GM21390 (cell line): Measurements from ENCODE around the gene DISP3.

Experiments
- ATAC-seq: cut with Tn5 transposase; IDR thresholded peaks from one replicate; pipeline ENCODE4 v1.9.1; 2021; ENCODE audit not compliant: unreplicated experiment

DISP3 gene

GRCh38 chr1:11525516-11525915, 46.6 kb downstream of the DISP3 start:
- no peak for ATAC-seq

- ATAC-seq = no peak
These were observed 47.3 kb downstream of the DISP3 start for GRCh38 chr1:11526071-11526895.

GRCh38 chr1:11527541-11528452, 48.8 kb downstream of the DISP3 start:
- no peak for ATAC-seq

- no peak for ATAC-seq
These were observed 49.8 kb downstream of the DISP3 start for GRCh38 chr1:11528611-11529261.

GRCh38 chr1:11529330-11529729, 50.4 kb downstream of the DISP3 start:
- ATAC-seq = no peak

- no peak for ATAC-seq
These were observed 51.1 kb downstream of the DISP3 start for GRCh38 chr1:11529763-11530730.

GRCh38 chr1:11530731-11531311, 51.9 kb downstream of the DISP3 start:
- no peak for ATAC-seq

GRCh38 chr1:11531314-11531870, 52.4 kb downstream of the DISP3 start:
- ATAC-seq = no peak

- no peak for ATAC-seq
These were observed 53.0 kb downstream of the DISP3 start for GRCh38 chr1:11531943-11532342.

GRCh38 chr1:11533790-11534787, 55.1 kb downstream of the DISP3 start:
- no peak for ATAC-seq

- ATAC-seq = no peak
These were observed 55.9 kb downstream of the DISP3 start for GRCh38 chr1:11534846-11535245.

- no peak for ATAC-seq
These were observed 56.4 kb downstream of the DISP3 start for GRCh38 chr1:11535316-11535715.

GRCh38 chr1:11535761-11536572, 57.0 kb downstream of the DISP3 start:
- ATAC-seq = no peak

- no peak for ATAC-seq
These were observed 57.8 kb downstream of the DISP3 start for GRCh38 chr1:11536573-11537379.

GRCh38 chr1:11537380-11537764, 58.4 kb downstream of the DISP3 start:
- ATAC-seq = no peak

- ATAC-seq = no peak
These were observed 59.1 kb downstream of the DISP3 start for GRCh38 chr1:11537854-11538591.
